Activated CD4-positive, alpha-beta memory T cell treated with anti-CD3 and anti-CD28 coated beads for 36 hours (primary cell): ENCODE measurements around the gene ERVFRD-1. TPM values are rescaled to one million over a fixed set of nuclear protein-coding genes. Genes with fewer than 3 reads are reported as not detected.

Experiments
- CTCF ChIA-PET: fragments of 350-600 bp; sonication (Branson Sonifier 250); formaldehyde crosslinking; loops from one replicate; lab custom pipeline; 2021; ENCODE audit warnings: antibody characterized with exemption, inconsistent platforms; lab: Charles Lee
- POLR2A ChIA-PET: fragments of 350-600 bp; sonication (Branson Sonifier 250); formaldehyde crosslinking; loops from one replicate; lab custom pipeline; 2021; ENCODE audit warnings: antibody characterized with exemption; lab: Charles Lee
- DNase-seq: peaks from one replicate; pipeline ENCODE4 v3.0.0-alpha.2; 2020
- H3K27ac Mint-ChIP-seq: one replicate; pipeline ENCODE4 v1.8.0; 2021; ENCODE audit warnings: mixed read lengths
- H3K27me3 Mint-ChIP-seq: one replicate; pipeline ENCODE4 v1.8.0; 2021; ENCODE audit warnings: mixed read lengths
- H3K36me3 Mint-ChIP-seq: one replicate; pipeline ENCODE4 v1.8.0; 2021; ENCODE audit warnings: mixed read lengths
- H3K4me1 Mint-ChIP-seq: one replicate; pipeline ENCODE4 v1.8.0; 2021; ENCODE audit warnings: low read depth, mixed read lengths
- H3K4me3 Mint-ChIP-seq: one replicate; pipeline ENCODE4 v1.8.0; 2021; ENCODE audit warnings: mild to moderate bottlenecking, mixed read lengths
- H3K9me3 Mint-ChIP-seq: one replicate; pipeline ENCODE4 v1.8.0; 2021; ENCODE audit warnings: mixed read lengths
- intact Hi-C: fragments of 100-400 bp; cut with micrococcal nuclease; formaldehyde crosslinking; loops from one replicate; pipeline ENCODE4 v1.15.1; 2023
- total RNA-seq, 2 experiments: library from RNA; stranded (reverse); gene quantifications; one replicate each; pipeline ENCODE4 v1.2.3, GENCODE V29; 2021

Gene ERVFRD-1, protein sequence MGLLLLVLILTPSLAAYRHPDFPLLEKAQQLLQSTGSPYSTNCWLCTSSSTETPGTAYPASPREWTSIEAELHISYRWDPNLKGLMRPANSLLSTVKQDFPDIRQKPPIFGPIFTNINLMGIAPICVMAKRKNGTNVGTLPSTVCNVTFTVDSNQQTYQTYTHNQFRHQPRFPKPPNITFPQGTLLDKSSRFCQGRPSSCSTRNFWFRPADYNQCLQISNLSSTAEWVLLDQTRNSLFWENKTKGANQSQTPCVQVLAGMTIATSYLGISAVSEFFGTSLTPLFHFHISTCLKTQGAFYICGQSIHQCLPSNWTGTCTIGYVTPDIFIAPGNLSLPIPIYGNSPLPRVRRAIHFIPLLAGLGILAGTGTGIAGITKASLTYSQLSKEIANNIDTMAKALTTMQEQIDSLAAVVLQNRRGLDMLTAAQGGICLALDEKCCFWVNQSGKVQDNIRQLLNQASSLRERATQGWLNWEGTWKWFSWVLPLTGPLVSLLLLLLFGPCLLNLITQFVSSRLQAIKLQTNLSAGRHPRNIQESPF
- not detected for total RNA-seq

GRCh38 chr6:11110921-11111768 is at the start of gene ERVFRD-1:
Gene ERVFRD-1 (minus strand): TSS chr6:11111725. CDS start chr6:11105310, 6,415 bp downstream.
- intact Hi-C loops, result no loop called here
- DNase-seq, result peak; percentile 29
- no peaks in the 10 kb centered on the region for H3K36me3 Mint-ChIP-seq
- no peak within 1 kb of the TSS for H3K27ac Mint-ChIP-seq
- peaks cover 26% of the 10 kb centered on the region for H3K4me1 Mint-ChIP-seq
- CTCF ChIA-PET, result interaction anchor here (0.6 to 1.0 kb wide), 3 partner anchors 32 to 320 kb away, joined by 3 read pairs; no protein-coding TSS in a partner anchor
- H3K4me3 Mint-ChIP-seq, result peak within 1 kb of the TSS; percentile 23
- H3K9me3 Mint-ChIP-seq, result no peaks in the 10 kb centered on the region
- H3K27me3 Mint-ChIP-seq, result no peaks in the 10 kb centered on the region
- POLR2A ChIA-PET, result no interaction called here

DNA sequence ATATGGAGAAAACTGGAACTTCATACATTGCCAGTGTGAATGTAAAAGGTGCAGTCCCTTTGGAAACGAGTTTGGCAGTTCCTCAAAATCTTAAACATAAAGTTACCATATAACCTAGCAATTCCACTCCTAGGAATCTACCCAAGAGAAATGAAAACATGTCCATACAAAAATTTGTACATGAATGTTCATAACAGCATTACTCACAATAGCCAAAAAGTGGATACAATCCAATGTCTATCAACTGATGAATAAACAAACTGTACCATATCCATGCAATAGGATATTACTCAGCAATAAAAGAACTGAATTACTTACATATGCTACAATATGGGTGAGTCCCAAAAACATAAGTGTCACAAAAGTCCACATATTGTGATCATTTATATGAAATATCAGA is 48.7 kb upstream of the ERVFRD-1 start:
- ChIA-PET CTCF (no interaction called here), POLR2A (no interaction called here)
- Mint-ChIP-seq H3K4me3 (no peak overlapping the region), H3K9me3 (no peaks in the 10 kb centered on the region), H3K4me1 (peaks cover 12% of the 10 kb centered on the region), H3K36me3 (no peaks in the 10 kb centered on the region), H3K27me3 (peaks cover 1% of the 10 kb centered on the region), H3K27ac (no peak overlapping the region)
- intact Hi-C loops, result no loop called here
- DNase-seq, result no peak

DNA sequence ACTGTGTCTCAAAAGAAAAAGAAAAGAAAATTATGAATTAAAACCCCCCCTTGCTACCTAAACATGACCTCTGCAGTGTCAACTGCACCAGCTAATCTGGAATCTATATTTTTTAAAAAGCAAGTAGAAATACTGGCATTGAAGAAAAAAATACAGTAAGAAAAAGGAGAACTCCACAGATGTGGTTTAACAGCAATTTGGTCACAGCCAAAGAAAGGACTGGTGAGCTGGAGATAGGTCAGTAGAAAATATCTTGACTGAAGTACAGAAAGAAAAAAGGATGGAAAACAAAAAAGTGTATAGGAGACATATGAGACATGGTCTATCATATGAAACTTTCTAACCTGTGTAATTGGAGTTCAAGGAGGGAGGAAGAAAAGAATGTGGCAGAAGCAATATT is 44.1 kb upstream of the ERVFRD-1 start:
- no peak overlapping the region for H3K27ac Mint-ChIP-seq
- intact Hi-C loops, result no loop called here

DNA sequence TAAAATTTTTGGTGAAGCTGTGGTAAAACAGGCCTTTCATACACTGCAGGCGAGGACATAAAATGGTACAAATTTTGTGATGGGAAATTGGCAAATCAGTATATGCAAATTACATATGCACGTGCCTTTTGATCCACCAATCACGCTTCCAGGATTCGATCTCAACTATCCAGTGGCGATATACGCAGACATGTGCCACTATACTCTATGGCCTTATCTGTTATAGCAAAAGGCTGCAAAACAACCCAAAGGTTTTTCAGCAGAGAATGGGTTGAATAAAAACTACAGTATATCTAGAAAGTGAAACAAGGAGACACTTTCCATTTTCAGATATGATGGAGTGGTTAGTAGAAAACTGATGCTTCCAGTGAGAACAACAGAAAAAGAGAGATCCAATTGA is 41.9 kb upstream of the ERVFRD-1 start:
- H3K36me3 Mint-ChIP-seq, result no peaks in the 10 kb centered on the region
- H3K27me3 Mint-ChIP-seq, result peaks cover 4% of the 10 kb centered on the region
- no peaks in the 10 kb centered on the region for H3K9me3 Mint-ChIP-seq
- no peak overlapping the region for H3K27ac Mint-ChIP-seq
- H3K4me3 Mint-ChIP-seq, result peak overlapping the region; percentile 40
- intact Hi-C loops, result no loop called here
- ChIA-PET CTCF (no interaction called here), POLR2A (no interaction called here)
- peaks cover 7% of the 10 kb centered on the region for H3K4me1 Mint-ChIP-seq
- no peak for DNase-seq

More for the DNA sequence above, 44.1 kb upstream of the ERVFRD-1 start:
- no peak for DNase-seq
- no peak overlapping the region for H3K4me3 Mint-ChIP-seq
- no peaks in the 10 kb centered on the region for H3K36me3 Mint-ChIP-seq
- ChIA-PET POLR2A (interaction anchor here (0.6 kb wide), 1 partner anchor 70 kb away, joined by 5 read pairs; no protein-coding TSS in a partner anchor), CTCF (interaction anchor here (0.6 to 4.0 kb wide), 4 partner anchors 11 to 341 kb away, joined by 3 to 17 read pairs (median 4); no protein-coding TSS in a partner anchor)
- peaks cover 4% of the 10 kb centered on the region for H3K27me3 Mint-ChIP-seq
- peaks cover 7% of the 10 kb centered on the region for H3K4me1 Mint-ChIP-seq
- H3K9me3 Mint-ChIP-seq, result no peaks in the 10 kb centered on the region

DNA sequence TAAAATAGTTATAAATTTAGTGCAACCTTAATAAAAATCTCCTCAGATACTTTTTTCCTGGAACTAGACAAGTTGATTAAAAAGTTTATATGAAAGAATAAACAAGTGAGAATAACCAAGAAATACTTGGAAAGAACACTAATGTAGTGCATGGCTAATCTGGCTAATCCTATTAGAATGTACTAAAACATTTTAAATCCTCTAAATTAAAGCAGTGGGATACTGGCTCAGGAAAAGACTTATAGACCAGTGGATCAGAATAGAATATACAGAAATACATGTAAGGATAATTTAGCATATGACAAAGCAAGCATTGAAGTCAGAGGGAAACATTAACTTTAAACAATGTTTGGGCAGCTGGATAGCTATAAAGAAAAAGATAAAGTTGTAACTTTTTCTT is 41.1 kb upstream of the ERVFRD-1 start:
- Mint-ChIP-seq H3K36me3 (no peaks in the 10 kb centered on the region), H3K4me3 (no peak overlapping the region), H3K9me3 (no peaks in the 10 kb centered on the region), H3K27me3 (peaks cover 4% of the 10 kb centered on the region), H3K4me1 (peaks cover 7% of the 10 kb centered on the region), H3K27ac (no peak overlapping the region)
- intact Hi-C loops, result no loop called here
- CTCF ChIA-PET, result no interaction called here
- no peak for DNase-seq
- POLR2A ChIA-PET, result no interaction called here

DNA sequence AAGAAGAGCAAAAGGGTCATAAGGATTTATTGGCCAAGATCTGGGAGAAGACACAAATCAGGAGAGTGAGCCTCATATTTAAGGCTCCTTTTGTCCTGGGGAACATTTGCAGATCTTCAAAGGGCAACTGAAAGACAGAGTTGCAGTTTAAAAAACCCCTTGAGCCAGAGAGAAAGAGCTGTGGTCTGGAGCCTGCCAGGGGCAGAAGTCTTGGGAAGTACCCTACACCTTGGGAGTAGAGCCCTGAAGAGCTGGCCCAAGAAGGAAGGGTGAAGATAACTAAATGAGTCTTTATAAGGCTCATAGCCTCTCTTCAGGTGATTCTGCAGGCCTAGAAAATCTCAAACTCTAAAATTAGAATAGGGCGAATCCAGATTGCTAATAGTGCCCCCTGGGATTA is 40.0 kb upstream of the ERVFRD-1 start:
- H3K4me1 Mint-ChIP-seq, result peaks cover 7% of the 10 kb centered on the region
- no peaks in the 10 kb centered on the region for H3K9me3 Mint-ChIP-seq
- H3K36me3 Mint-ChIP-seq, result no peaks in the 10 kb centered on the region
- intact Hi-C loops, result no loop called here
- no peak overlapping the region for H3K27ac Mint-ChIP-seq
- peaks cover 4% of the 10 kb centered on the region for H3K27me3 Mint-ChIP-seq
- H3K4me3 Mint-ChIP-seq, result no peak overlapping the region
- POLR2A ChIA-PET, result no interaction called here
- DNase-seq, result no peak
- CTCF ChIA-PET, result interaction anchor here (1.3 to 1.7 kb wide), 2 partner anchors 20 to 345 kb away, joined by 3 to 7 read pairs; no protein-coding TSS in a partner anchor

DNA sequence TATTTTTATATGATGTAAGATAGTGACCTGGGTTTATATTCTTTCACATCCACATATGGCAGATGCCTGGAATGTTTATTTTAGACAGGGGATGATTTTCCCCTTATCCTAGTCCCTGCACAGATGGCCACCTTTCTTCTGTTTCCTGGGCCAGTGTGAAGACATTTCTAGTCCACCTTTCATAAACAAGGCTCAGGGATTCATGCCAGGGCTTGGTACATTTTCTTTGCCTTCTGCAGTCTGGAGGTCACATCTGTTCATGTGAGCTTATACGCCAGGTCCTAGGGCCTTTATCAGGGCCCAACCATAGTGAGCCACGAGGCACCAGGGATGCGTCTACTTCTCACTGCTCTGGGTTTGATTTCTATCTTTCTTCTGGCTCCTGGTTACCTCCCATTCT is 38.0 kb upstream of the ERVFRD-1 start:
- ChIA-PET POLR2A (no interaction called here), CTCF (no interaction called here)
- peaks cover 7% of the 10 kb centered on the region for H3K4me1 Mint-ChIP-seq
- no peak overlapping the region for H3K4me3 Mint-ChIP-seq
- peaks cover 3% of the 10 kb centered on the region for H3K27me3 Mint-ChIP-seq
- no peaks in the 10 kb centered on the region for H3K36me3 Mint-ChIP-seq
- DNase-seq, result no peak
- intact Hi-C loops, result no loop called here
- H3K9me3 Mint-ChIP-seq, result no peaks in the 10 kb centered on the region
- no peak overlapping the region for H3K27ac Mint-ChIP-seq

DNA sequence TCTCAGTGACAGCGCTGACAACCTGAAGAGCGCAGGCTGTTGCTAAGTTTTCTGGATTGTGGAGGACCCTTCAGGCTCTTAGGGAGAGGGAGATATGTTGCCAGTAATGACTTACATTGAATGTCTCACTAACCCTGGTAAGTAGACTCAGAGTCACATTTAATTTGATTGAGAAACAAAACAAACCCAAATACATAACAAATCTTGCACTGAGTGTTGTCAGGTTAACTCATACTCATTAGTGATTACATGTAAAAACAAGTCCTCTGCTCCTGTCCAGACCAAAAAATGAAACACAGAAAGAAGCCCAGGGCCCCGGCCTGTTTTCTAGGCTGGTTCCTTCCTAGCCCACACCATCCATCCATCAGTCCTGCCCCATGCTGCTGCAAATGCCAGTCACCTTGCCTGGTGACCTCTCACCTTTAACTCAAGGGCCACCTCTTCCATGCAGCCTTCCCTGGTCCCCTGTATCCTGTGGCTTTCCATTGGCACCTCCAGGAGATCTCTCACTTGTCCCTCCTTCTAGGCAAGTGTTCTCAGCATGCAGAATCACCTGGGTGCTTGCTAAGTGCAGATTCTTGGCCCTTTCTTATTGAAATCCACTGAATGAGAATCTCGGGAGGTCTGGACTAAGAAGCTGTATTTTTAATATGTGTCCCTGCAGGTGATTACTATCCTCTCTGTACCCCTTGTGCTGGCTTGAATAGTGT is 34.7 kb upstream of the ERVFRD-1 start:
- intact Hi-C loops, result no loop called here
- CTCF ChIA-PET, result interaction anchor here (1.2 kb wide), 1 partner anchor 350 kb away, joined by 8 read pairs; no protein-coding TSS in a partner anchor
- no peak overlapping the region for H3K27ac Mint-ChIP-seq
- no peaks in the 10 kb centered on the region for H3K9me3 Mint-ChIP-seq
- no peak for DNase-seq
- H3K36me3 Mint-ChIP-seq, result no peaks in the 10 kb centered on the region
- no peak overlapping the region for H3K4me3 Mint-ChIP-seq
- H3K27me3 Mint-ChIP-seq, result no peaks in the 10 kb centered on the region
- POLR2A ChIA-PET, result no interaction called here
- peaks cover 2% of the 10 kb centered on the region for H3K4me1 Mint-ChIP-seq

GRCh38 chr6:11144393-11144851 is 32.9 kb upstream of the ERVFRD-1 start:
- ChIA-PET POLR2A (interaction anchor here (1.3 kb wide), 1 partner anchor 352 kb away, joined by 3 read pairs; no protein-coding TSS in a partner anchor), CTCF (interaction anchor here (0.7 to 3.6 kb wide), 17 partner anchors 12 to 356 kb away, joined by 3 to 131 read pairs (median 4); partner anchors contain the start of gene NEDD9)
- Mint-ChIP-seq H3K27ac (no peak overlapping the region), H3K36me3 (no peaks in the 10 kb centered on the region), H3K4me1 (peaks cover 6% of the 10 kb centered on the region), H3K4me3 (no peak overlapping the region), H3K27me3 (no peaks in the 10 kb centered on the region), H3K9me3 (no peaks in the 10 kb centered on the region)
- intact Hi-C loops, result loop anchor here (1.0 to 5.0 kb wide), 5 partner anchors 28 to 431 kb away; partner anchors contain the start of gene SMIM13
- peak; percentile 86 for DNase-seq

- H3K27ac Mint-ChIP-seq, result no peak overlapping the region
- no peaks in the 10 kb centered on the region for H3K9me3 Mint-ChIP-seq
- H3K4me1 Mint-ChIP-seq, result peaks cover 13% of the 10 kb centered on the region
- intact Hi-C loops, result loop anchor here (1.0 to 5.0 kb wide), 5 partner anchors 29 to 432 kb away; partner anchors contain the start of gene SMIM13
- no peaks in the 10 kb centered on the region for H3K27me3 Mint-ChIP-seq
- no peak overlapping the region for H3K4me3 Mint-ChIP-seq
- peak; percentile 34 for DNase-seq
- no peaks in the 10 kb centered on the region for H3K36me3 Mint-ChIP-seq
- CTCF ChIA-PET, result interaction anchor here (0.7 to 3.6 kb wide), 18 partner anchors 12 to 357 kb away, joined by 3 to 131 read pairs (median 4); partner anchors contain the start of genes ERVFRD-1 and NEDD9
- POLR2A ChIA-PET, result interaction anchor here (1.3 kb wide), 1 partner anchor 353 kb away, joined by 3 read pairs; no protein-coding TSS in a partner anchor
Measured at GRCh38 chr6:11143394-11144371, 32.2 kb upstream of the ERVFRD-1 start.
